ENCODE data around the gene APBB1IP. TPM values are rescaled to one million over a fixed set of nuclear protein-coding genes. Genes with fewer than 3 reads are reported as not detected.

APBB1IP gene
- total and polyA plus RNA-seq, 2 of the 8 experiments (the other 6 are each of a cell fraction or from before 2014, with no cell fraction given), result 0.05 TPM; not detected in 1

GRCh38 chr10:26505491-26505890, 67.3 kb downstream of the APBB1IP start:
- H4K5ac ChIP-seq (ENCODE audit: insufficient read length, low read depth, low read length), result no peak overlapping the region
- no peaks in the 10 kb centered on the region for H3K36me3 ChIP-seq (ENCODE audit: control insufficient read depth in 2 of 4, insufficient read depth in 4 of 4, low read length in 3 of 4)
- no peaks in the 10 kb centered on the region for H3K23me2 ChIP-seq (ENCODE audit: low read depth, low read length)
- ChIA-PET CTCF (ENCODE audit: partially characterized antibody) (interaction anchor here (1.5 to 3.1 kb wide), 2 partner anchors 10 to 24 kb away, joined by 3 to 18 read pairs; no protein-coding TSS in a partner anchor), POLR2A (ENCODE audit: partially characterized antibody) (no interaction called here)
- H2AK5ac ChIP-seq (ENCODE audit: low read depth, low read length), result no peak overlapping the region
- H4K20me1 ChIP-seq (replicated peaks in 1 of 2; ENCODE audit: control insufficient read depth in 1 of 2, insufficient read depth in 2 of 2, low read length in 2 of 2), result no peaks in the 10 kb centered on the region
- no peak overlapping the region for H3K14ac ChIP-seq (ENCODE audit: insufficient read length)
- H4K8ac ChIP-seq (ENCODE audit: extremely low read depth, insufficient read depth, low read length), result no peak overlapping the region
- H3K4me1 ChIP-seq (replicated peaks in 1 of 4; ENCODE audit: control insufficient read depth in 3 of 4, insufficient read depth in 4 of 4, low read length in 3 of 4), result no peaks in the 10 kb centered on the region
- no peak for FAIRE-seq
- no peak overlapping the region for H3K9ac ChIP-seq (replicated peaks in 1 of 4; ENCODE audit: extremely low read depth in 1 of 4, low read depth in 3 of 4, low read length in 3 of 4)
- H2AFZ ChIP-seq (ENCODE audit: low read length), result no peak overlapping the region
- no peak for DNase-seq (ENCODE audit: low read depth in 1 of 2, low spot score in 2 of 2)
- no peak overlapping the region for H2BK5ac ChIP-seq (ENCODE audit: low read depth, low read length)
- WGBS, 2 experiments (ENCODE audit: extremely low coverage in 1 of 2, insufficient coverage in 1 of 2, insufficient read length in 1 of 2, insufficient replicate concordance in 2 of 2, low coverage in 1 of 2, low lambda C conversion rate in 2 of 2, missing lambda C conversion rate in 1 of 2), result 91% methylated on average over 5 of the region's 5 CpGs; no CpG with 5 or more reads in 1 of the 2 experiments
- H3K79me2 ChIP-seq (ENCODE audit: control insufficient read depth in 1 of 2, insufficient read depth in 2 of 2, low read length in 2 of 2), result no peaks in the 10 kb centered on the region
- H2BK15ac ChIP-seq (ENCODE audit: low read length), result no peak overlapping the region
- no peaks in the 10 kb centered on the region for H3K9me3 ChIP-seq (ENCODE audit: insufficient read depth in 2 of 2, low read depth in 1 of 2, low read length in 1 of 2)
- H2BK20ac ChIP-seq (ENCODE audit: low read length), result no peak overlapping the region
- TF ChIP-seq SIN3A (conservative IDR thresholded peaks at IDR 0.05 in 1 of 2, IDR thresholded peaks at IDR 0.05 in 1 of 2; ENCODE audit: low read depth in 1 of 2, low read length in 2 of 2) (no peak), POU5F1 (IDR thresholded peaks at IDR 0.05; ENCODE audit: low read depth, low read length) (no peak), FOSL1 (IDR thresholded peaks at IDR 0.05; ENCODE audit: insufficient read depth, low read depth, low read length) (no peak), GTF2F1 (IDR thresholded peaks at IDR 0.05; ENCODE audit: borderline replicate concordance, low read depth, low read length) (no peak), JUN (IDR thresholded peaks at IDR 0.05; ENCODE audit: low read depth, low read length) (no peak), HDAC2 (IDR thresholded peaks at IDR 0.05; ENCODE audit: borderline replicate concordance in 1 of 2, low read depth in 2 of 2, low read length in 2 of 2) (no peak)
- TF ChIP-seq, protein P1, sequence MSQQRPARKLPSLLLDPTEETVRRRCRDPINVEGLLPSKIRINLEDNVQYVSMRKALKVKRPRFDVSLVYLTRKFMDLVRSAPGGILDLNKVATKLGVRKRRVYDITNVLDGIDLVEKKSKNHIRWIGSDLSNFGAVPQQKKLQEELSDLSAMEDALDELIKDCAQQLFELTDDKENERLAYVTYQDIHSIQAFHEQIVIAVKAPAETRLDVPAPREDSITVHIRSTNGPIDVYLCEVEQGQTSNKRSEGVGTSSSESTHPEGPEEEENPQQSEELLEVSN (IDR thresholded peaks at IDR 0.05), result no peak
- H3K27me3 ChIP-seq (replicated peaks in 1 of 4; ENCODE audit: control insufficient read depth in 3 of 4, extremely low read depth in 1 of 4, insufficient read depth in 3 of 4, low read length in 3 of 4), result no peaks in the 10 kb centered on the region
- H3K18ac ChIP-seq (ENCODE audit: extremely low read depth, low read length), result no peak overlapping the region
- no peak overlapping the region for H4K91ac ChIP-seq (replicated peaks; ENCODE audit: insufficient read length, low read length)
- H3K27ac ChIP-seq (ENCODE audit: low read depth, low read length), result no peak overlapping the region
- no peak overlapping the region for H2BK12ac ChIP-seq (ENCODE audit: low read depth, low read length)
- H3K4me3 ChIP-seq (ENCODE audit: extremely low read depth in 1 of 4, insufficient read depth in 2 of 4, low read depth in 3 of 4, low read length in 4 of 4), result no peak overlapping the region
- no peak overlapping the region for H3K23ac ChIP-seq (ENCODE audit: insufficient read length)
- no peak overlapping the region for H2BK120ac ChIP-seq (replicated peaks; ENCODE audit: low read depth, low read length)
- no peak overlapping the region for H3K4me2 ChIP-seq (ENCODE audit: insufficient read depth in 1 of 2, low read depth in 2 of 2, low read length in 2 of 2)
- H3K79me1 ChIP-seq (ENCODE audit: low read depth, low read length), result no peaks in the 10 kb centered on the region
- no peak overlapping the region for H3K56ac ChIP-seq (replicated peaks; ENCODE audit: insufficient read length, low read depth, low read length)
- H3K4ac ChIP-seq (replicated peaks; ENCODE audit: insufficient read length, low read depth, low read length), result no peak overlapping the region

All from H1 (cell line).